GM21423 (cell line): Measurements from ENCODE around the gene ADGRB3.

ENCODE experiments used
- ATAC-seq: cut with Tn5 transposase; IDR thresholded peaks from one replicate; pipeline ENCODE4 v1.9.1; 2021; ENCODE audit warnings: mild to moderate bottlenecking, moderate library complexity; ENCODE audit not compliant: unreplicated experiment

ADGRB3 gene

GRCh38 chr6:69294407-69294806 lies 659.3 kb downstream of the ADGRB3 start:
- ATAC-seq: no peak

GRCh38 chr6:69294862-69295261 lies 659.8 kb downstream of the ADGRB3 start:
- no peak for ATAC-seq

- ATAC-seq: no peak
These were observed 668.3 kb downstream of the ADGRB3 start for GRCh38 chr6:69303382-69303781.

- ATAC-seq: no peak
These were observed 670.4 kb downstream of the ADGRB3 start for GRCh38 chr6:69305456-69305855.

GRCh38 chr6:69308584-69308983 lies 673.5 kb downstream of the ADGRB3 start:
- no peak for ATAC-seq

GRCh38 chr6:69311888-69312287 lies 676.8 kb downstream of the ADGRB3 start:
- ATAC-seq: no peak

- ATAC-seq: no peak
These were observed 678.9 kb downstream of the ADGRB3 start for GRCh38 chr6:69314001-69314400.

- no peak for ATAC-seq
These were observed 679.4 kb downstream of the ADGRB3 start for GRCh38 chr6:69314531-69314930.

- no peak for ATAC-seq
These were observed 696.8 kb downstream of the ADGRB3 start for GRCh38 chr6:69331886-69332285.

GRCh38 chr6:69337311-69337710 lies 702.2 kb downstream of the ADGRB3 start:
- ATAC-seq: no peak

GRCh38 chr6:69338431-69339162 lies 703.5 kb downstream of the ADGRB3 start:
- no peak for ATAC-seq

GRCh38 chr6:69339163-69339550 lies 704.1 kb downstream of the ADGRB3 start:
- ATAC-seq: no peak

GRCh38 chr6:69340196-69340595 lies 705.1 kb downstream of the ADGRB3 start:
- no peak for ATAC-seq

GRCh38 chr6:69343851-69344250 lies 708.8 kb downstream of the ADGRB3 start:
- no peak for ATAC-seq

- no peak for ATAC-seq
These were observed 714.7 kb downstream of the ADGRB3 start for GRCh38 chr6:69349771-69350170.

- ATAC-seq: no peak
These were observed 727.1 kb downstream of the ADGRB3 start for GRCh38 chr6:69362209-69362608.

- ATAC-seq: no peak
These were observed 731.7 kb downstream of the ADGRB3 start for GRCh38 chr6:69366831-69367230.

GRCh38 chr6:69368613-69369012 lies 733.5 kb downstream of the ADGRB3 start:
- ATAC-seq: no peak

GRCh38 chr6:69370763-69371162 lies 735.7 kb downstream of the ADGRB3 start:
- ATAC-seq: no peak

GRCh38 chr6:69378326-69378725 lies 743.2 kb downstream of the ADGRB3 start:
- no peak for ATAC-seq

- no peak for ATAC-seq
These were observed 744.4 kb downstream of the ADGRB3 start for GRCh38 chr6:69379518-69379917.

- ATAC-seq: no peak
These were observed 748.5 kb downstream of the ADGRB3 start for GRCh38 chr6:69383627-69384026.

GRCh38 chr6:69386426-69386825 lies 751.3 kb downstream of the ADGRB3 start:
- no peak for ATAC-seq
